Activated CD8-positive, alpha-beta T cell treated with anti-CD3 and anti-CD28 coated beads for 36 hours (primary cell): ENCODE results near the gene PTPRG. TPM values are rescaled to one million over a fixed set of nuclear protein-coding genes. Genes with fewer than 3 reads are reported as not detected.

Experiments used
- ATAC-seq: fragments of 200-7000 bp; cut with Tn5 transposase; one replicate; pipeline ENCODE4 v1.10.0; 2021; ENCODE audit warnings: mild to moderate bottlenecking, moderate library complexity
- CTCF ChIA-PET: fragments of 350-600 bp; sonication (Branson Sonifier 250); formaldehyde crosslinking; loops from one replicate; lab custom pipeline; 2021; ENCODE audit warnings: antibody characterized with exemption; lab: Charles Lee
- POLR2A ChIA-PET: fragments of 350-600 bp; sonication (Branson Sonifier 250); formaldehyde crosslinking; loops from one replicate; lab custom pipeline; 2021; ENCODE audit warnings: antibody characterized with exemption; lab: Charles Lee
- DNase-seq: peaks from one replicate; pipeline ENCODE4 v3.0.0-alpha.2; 2020
- H3K27ac Mint-ChIP-seq: one replicate; pipeline ENCODE4 v1.8.0; 2021; ENCODE audit warnings: mild to moderate bottlenecking, mixed read lengths
- H3K27me3 Mint-ChIP-seq: one replicate; pipeline ENCODE4 v1.8.0; 2021; ENCODE audit warnings: mixed read lengths
- H3K36me3 Mint-ChIP-seq: one replicate; pipeline ENCODE4 v1.8.0; 2021; ENCODE audit warnings: low read depth, mixed read lengths
- H3K4me1 Mint-ChIP-seq: one replicate; pipeline ENCODE4 v1.8.0; 2021; ENCODE audit warnings: low read depth, mixed read lengths
- H3K4me3 Mint-ChIP-seq: one replicate; pipeline ENCODE4 v1.8.0; 2021; ENCODE audit warnings: mild to moderate bottlenecking, moderate library complexity, mixed read lengths
- H3K9me3 Mint-ChIP-seq: one replicate; pipeline ENCODE4 v1.8.0; 2021; ENCODE audit warnings: mixed read lengths
- CTCF ChIP-seq: fragments of 200-600 bp; IDR thresholded peaks from one replicate; pipeline ENCODE4 v1.8.0; 2022; ENCODE audit warnings: antibody characterized with exemption, mild to moderate bottlenecking
- intact Hi-C: fragments of 100-400 bp; cut with micrococcal nuclease; formaldehyde crosslinking; loops from one replicate; pipeline ENCODE4 v1.10.0; 2022
- total RNA-seq, 2 experiments: library from RNA; stranded (reverse); gene quantifications; one replicate each; pipeline ENCODE4 v1.2.3, GENCODE V29; 2021

Gene PTPRG
- total RNA-seq, 2 experiments from 2014 or later = not detected

DNA sequence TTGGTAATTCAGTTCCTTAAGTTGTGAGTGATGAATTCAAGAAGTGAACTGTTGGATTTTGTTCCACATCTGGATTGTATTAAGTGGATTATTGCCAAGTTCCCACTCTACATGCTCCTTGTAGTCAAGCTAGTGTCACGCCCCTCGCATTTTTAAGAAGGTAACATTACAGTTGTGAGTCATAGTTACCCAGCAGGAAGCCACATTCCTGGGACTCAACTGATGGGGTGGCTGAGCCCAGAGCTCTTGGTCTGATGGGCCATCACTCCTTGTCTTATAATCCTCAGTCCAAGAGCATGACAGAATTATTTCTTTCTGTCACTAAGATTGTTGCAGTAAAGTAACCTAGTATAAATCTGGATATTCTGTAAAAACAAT lies 102.7 kb downstream of the PTPRG start:
- no peak overlapping the region for H3K4me3 Mint-ChIP-seq
- H3K9me3 Mint-ChIP-seq = no peaks in the 10 kb centered on the region
- no peaks in the 10 kb centered on the region for H3K36me3 Mint-ChIP-seq
- ChIA-PET POLR2A (no interaction called here), CTCF (no interaction called here)
- DNase-seq (no peak), ATAC-seq (no peak)
- no peak for TF ChIP-seq CTCF
- H3K27ac Mint-ChIP-seq = no peak overlapping the region
- intact Hi-C loops = no loop called here
- H3K4me1 Mint-ChIP-seq = no peaks in the 10 kb centered on the region
- H3K27me3 Mint-ChIP-seq = no peaks in the 10 kb centered on the region

DNA sequence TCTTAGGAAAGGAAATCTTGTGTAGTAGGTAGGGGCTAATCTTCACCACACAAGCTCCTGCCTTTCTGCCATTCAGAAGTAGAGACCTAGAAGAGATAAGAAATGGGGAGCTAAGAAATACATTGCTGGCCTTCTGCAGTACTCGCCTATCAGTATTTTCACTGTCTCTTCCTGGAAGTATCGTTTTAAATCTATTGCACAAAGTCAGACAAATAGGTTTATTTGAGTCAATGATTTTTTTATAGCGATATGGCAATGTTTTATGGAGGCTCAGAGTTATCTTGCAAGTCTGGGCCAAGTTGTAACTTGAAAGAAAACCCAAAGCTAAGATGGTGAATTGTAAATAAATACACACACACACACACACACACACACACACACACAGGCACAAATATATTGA lies 103.8 kb downstream of the PTPRG start:
- TF ChIP-seq CTCF = no peak
- intact Hi-C loops = no loop called here
- H3K27me3 Mint-ChIP-seq = no peaks in the 10 kb centered on the region
- ATAC-seq (no peak), DNase-seq (no peak)
- ChIA-PET CTCF (no interaction called here), POLR2A (no interaction called here)
- no peak overlapping the region for H3K4me3 Mint-ChIP-seq
- H3K9me3 Mint-ChIP-seq = no peaks in the 10 kb centered on the region
- no peaks in the 10 kb centered on the region for H3K4me1 Mint-ChIP-seq
- no peaks in the 10 kb centered on the region for H3K36me3 Mint-ChIP-seq
- H3K27ac Mint-ChIP-seq = no peak overlapping the region

- H3K36me3 Mint-ChIP-seq = no peaks in the 10 kb centered on the region
- H3K27me3 Mint-ChIP-seq = no peaks in the 10 kb centered on the region
Measured at GRCh38 chr3:61665987-61666386, 104.6 kb downstream of the PTPRG start.

GRCh38 chr3:61666615-61667330 lies 105.4 kb downstream of the PTPRG start:
- no peak for DNase-seq
- no peaks in the 10 kb centered on the region for H3K4me1 Mint-ChIP-seq
- CTCF ChIA-PET = no interaction called here
- no peak for ATAC-seq
- H3K27ac Mint-ChIP-seq = no peak overlapping the region
- H3K27me3 Mint-ChIP-seq = no peaks in the 10 kb centered on the region
- H3K9me3 Mint-ChIP-seq = peaks cover 1% of the 10 kb centered on the region
- POLR2A ChIA-PET = no interaction called here
- no peak for TF ChIP-seq CTCF
- no peak overlapping the region for H3K4me3 Mint-ChIP-seq
- intact Hi-C loops = no loop called here
- H3K36me3 Mint-ChIP-seq = no peaks in the 10 kb centered on the region

More at GRCh38 chr3:61665987-61666386, 104.6 kb downstream of the PTPRG start:
- no peak for DNase-seq
- TF ChIP-seq CTCF = no peak
- no peaks in the 10 kb centered on the region for H3K4me1 Mint-ChIP-seq
- intact Hi-C loops = no loop called here
- POLR2A ChIA-PET = no interaction called here
- peaks cover 1% of the 10 kb centered on the region for H3K9me3 Mint-ChIP-seq
- ATAC-seq = no peak
- CTCF ChIA-PET = no interaction called here
- no peak overlapping the region for H3K4me3 Mint-ChIP-seq
- no peak overlapping the region for H3K27ac Mint-ChIP-seq

DNA sequence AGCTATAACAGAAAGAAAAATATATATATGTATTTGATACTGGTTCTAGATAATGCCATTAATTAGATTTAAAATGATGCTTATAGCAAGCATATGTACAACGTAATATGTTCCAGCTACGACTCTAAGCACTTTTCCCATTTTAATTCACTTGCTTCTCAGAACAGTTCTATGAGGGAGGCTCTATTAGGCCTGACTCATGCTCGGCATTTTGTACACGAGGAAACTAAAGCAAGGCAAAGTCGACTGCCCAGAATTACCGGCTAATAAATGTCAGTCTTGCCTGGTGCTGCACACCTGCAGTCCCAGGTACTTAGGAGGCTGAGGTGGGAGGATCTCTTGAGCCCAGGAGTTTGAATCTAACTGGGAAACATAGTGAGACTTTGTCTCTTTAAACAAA lies 106.0 kb downstream of the PTPRG start:
- DNase-seq = no peak
- CTCF ChIA-PET = no interaction called here

More for the DNA sequence above, 106.0 kb downstream of the PTPRG start:
- Mint-ChIP-seq H3K9me3 (peaks cover 1% of the 10 kb centered on the region), H3K27me3 (no peaks in the 10 kb centered on the region), H3K4me1 (no peaks in the 10 kb centered on the region), H3K36me3 (no peaks in the 10 kb centered on the region), H3K27ac (no peak overlapping the region), H3K4me3 (no peak overlapping the region)
- intact Hi-C loops = no loop called here
- ATAC-seq = no peak
- no peak for TF ChIP-seq CTCF
- POLR2A ChIA-PET = no interaction called here
